Hematopoietic multipotent progenitor cell treated with erythropoietin and hydrocortisone succinate and interleukin-3 and kit ligand, for 6 days (in vitro differentiated cells): ENCODE data around the gene BBS4.
"Not testable (repeated sequence)": the region's sequence is repeated elsewhere in the genome, so short reads cannot be mapped to it uniquely, and the experiment has no call there.

Source experiments
- DNase-seq: peaks from one replicate; pipeline ENCODE4 v3.0.0-alpha.2; 2015

BBS4 gene, protein sequence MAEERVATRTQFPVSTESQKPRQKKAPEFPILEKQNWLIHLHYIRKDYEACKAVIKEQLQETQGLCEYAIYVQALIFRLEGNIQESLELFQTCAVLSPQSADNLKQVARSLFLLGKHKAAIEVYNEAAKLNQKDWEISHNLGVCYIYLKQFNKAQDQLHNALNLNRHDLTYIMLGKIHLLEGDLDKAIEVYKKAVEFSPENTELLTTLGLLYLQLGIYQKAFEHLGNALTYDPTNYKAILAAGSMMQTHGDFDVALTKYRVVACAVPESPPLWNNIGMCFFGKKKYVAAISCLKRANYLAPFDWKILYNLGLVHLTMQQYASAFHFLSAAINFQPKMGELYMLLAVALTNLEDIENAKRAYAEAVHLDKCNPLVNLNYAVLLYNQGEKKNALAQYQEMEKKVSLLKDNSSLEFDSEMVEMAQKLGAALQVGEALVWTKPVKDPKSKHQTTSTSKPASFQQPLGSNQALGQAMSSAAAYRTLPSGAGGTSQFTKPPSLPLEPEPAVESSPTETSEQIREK

DNA sequence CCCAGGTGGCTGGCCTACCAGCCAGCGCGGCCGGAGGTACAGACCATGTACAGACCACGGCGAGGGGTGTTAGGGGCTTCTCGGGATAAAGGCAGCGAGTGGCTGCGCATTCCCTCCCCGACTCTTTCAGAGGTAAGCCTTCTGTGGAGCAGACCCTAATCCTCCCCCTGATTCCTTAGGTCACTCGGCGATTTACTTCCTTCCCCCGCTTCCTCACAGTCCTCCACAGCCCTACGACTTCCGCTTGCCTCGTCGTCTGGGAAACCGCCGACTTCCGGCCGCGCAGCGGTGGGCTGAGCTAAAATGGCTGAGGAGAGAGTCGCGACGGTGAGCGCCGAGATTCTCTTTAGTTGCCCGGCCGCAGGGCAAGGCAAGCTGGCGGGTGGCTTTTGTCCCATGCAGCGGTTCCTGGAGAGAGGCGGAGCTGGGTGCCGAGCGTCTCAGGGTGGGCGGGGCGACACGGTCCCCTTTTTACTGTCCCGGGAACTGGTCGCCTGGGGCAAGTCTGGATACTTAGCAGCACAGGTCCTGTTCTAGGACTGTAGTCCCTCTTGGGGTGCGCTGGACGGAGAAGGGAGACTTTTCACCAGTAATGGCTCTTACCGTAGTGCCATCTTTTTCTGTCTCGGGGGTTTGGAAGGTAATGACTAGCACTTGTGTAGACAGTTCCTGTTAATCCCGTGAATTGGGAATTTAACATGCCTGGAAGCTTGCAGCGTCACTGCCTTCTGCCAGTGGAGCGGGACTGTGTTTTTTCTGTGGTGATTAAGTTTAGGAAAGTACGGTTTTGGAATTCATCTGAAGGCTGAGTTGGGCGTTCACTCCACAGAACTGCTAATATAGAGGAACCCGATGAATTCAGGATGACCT, at the start of gene BBS4, which contains the start of gene HIGD2B:
Gene BBS4 (plus strand): TSS at position 283 of the 870 bp plus-strand sequence. CDS start 21 bp downstream, at position 304.
Gene HIGD2B (minus strand): TSS at position 258 of the 870 bp plus-strand sequence. CDS start 9,808 bp downstream, outside the sequence.
- peak; percentile 96 for DNase-seq

DNA sequence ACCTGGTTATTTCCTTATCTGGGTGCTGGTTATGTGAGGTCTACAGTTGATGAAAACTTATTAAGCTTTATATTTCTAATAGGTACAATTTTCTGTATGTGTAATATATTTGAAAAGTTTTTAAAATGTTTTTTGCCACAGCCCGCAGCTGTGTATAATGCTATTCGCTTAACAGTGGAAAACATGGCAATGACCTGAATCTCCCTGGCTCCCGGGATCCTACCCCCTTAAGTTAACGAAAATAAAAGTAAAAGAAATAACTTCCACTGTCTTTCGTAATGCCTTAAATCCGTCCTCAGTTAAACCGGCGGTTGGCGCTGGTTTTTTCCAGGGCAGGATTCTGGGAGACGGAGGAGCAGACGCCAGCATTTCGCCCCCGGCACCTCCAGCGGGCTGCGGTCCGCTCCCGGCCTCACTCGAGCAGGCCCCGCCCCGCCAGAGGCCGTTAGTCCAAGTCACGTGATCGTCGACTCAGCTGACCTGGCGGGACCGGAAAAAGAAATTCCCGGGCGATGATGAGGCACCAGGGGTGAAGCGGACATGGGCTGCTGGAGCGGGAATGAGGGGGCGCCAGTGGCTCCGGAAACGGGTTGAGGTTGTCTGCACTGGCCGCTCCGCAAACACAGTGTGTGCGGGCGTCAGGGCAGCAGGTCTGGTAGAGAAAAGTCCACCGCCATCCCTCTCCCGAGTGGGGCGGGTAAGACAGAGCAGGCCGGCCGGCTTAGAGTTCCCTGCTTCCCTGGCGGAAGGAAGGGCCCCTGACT, 49.3 kb upstream of the BBS4 start:
- peak; percentile 83 for DNase-seq

DNA sequence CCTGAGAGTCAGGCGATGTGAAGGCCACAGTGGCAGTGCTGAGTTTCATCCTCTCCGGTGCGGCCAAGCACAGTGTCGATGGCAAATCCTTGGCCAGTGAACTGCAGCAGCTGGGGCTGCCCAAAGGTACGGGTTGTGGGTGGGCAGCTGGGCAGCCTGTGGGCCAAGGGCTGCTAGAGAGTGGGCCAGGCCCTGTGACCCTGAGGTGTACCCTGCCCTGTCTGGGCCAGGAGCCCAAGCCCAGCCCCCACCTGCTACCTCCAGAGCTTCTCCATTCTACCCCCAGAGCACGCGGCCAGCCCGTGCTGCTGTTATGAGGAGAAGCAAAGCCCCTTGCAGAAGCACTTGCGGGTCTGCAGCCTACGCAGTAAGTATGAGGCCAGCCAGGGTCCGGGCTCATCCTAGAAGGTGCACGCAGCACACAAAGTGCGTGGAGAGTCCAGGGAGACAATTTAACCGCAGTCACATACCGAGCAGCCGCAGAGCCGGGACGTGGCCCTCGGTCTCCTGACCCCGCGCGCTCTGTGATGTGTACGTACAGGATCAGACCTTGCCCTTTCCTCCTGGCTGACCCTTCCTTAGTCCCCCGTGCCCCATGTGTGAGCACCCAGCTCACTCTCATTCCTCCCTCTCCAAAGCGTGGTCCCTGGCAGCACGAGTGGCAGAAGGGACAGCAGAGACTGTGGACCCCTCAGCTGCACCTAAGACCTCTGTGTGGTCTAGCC, 46.1 kb upstream of the BBS4 start:
- not testable (repeated sequence) for DNase-seq

DNA sequence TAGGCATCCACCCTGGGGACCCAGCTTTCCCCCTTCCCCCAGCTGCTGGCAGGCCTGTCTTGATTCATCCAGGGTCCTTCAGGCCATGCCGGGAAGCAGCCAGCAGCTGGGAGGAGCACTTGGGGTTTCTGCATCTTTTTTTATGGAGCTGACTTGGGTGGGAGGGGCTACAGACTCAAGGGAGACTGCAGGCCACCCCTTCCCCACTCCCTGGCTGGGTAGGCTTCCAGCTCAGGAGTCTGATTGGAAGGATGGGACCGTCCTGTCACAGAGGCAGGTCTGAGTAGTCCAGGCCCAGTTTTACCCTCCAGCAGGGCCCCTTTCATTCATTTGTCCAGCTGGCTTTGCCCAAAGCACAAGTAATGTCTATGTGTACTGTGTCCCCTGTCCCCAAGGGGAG, 43.7 kb upstream of the BBS4 start:
- DNase-seq: not testable (repeated sequence)

DNA sequence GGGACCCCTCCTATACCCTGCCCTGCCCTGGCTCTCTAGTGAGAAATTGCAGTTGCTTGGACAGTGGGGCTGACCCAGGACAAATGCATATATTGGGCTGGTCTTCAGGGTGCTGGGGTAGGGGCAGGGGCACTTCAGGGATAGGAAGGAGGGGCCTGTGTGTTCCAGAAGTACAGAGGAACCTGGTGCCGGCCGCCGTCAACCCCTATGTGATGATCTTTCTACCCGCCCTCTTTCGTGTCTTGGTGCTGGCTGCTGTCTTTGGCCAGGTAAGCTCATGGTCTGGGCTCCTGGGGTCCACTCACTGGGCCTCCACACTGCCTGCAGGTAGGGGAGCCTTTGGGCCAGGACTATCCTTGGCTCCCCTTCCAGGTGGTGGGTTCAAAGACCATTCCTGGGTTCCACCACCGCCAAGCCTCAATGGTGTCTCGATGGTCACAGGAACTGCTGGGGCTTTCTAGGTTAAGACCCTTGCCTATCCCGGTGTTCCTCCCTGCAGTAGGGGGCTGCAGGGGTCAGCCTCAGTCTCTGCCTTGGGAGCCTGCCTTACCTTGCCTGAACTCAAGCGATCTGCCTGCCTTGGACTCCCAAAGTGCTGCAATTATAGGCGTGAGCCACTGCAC, 37.3 kb upstream of the BBS4 start:
- not testable (repeated sequence) for DNase-seq

DNA sequence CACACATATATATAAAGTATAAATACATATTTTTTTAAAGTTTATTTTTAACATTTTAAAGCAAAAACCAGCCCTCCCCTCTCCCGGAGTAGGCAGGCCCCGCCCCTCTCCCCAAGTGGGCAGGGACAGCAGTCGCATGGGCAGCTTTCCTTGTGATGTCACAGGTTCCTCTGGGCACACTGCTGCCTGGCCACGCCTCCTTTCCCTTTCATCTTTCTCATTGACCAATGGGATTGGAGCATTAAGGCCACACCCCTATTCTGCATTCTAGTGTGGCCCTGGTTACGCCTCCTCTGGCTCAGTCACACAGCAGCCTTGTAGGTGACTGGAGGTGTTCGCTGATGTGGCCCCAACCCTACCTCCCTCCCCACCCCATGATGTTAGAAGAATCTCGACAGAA, 31.6 kb upstream of the BBS4 start, which contains the start of gene GOLGA6B:
Gene GOLGA6B (plus strand): TSS at position 301 of the 400 bp plus-strand sequence. CDS start 41 bp downstream, at position 342.
- not testable (repeated sequence) for DNase-seq

DNA sequence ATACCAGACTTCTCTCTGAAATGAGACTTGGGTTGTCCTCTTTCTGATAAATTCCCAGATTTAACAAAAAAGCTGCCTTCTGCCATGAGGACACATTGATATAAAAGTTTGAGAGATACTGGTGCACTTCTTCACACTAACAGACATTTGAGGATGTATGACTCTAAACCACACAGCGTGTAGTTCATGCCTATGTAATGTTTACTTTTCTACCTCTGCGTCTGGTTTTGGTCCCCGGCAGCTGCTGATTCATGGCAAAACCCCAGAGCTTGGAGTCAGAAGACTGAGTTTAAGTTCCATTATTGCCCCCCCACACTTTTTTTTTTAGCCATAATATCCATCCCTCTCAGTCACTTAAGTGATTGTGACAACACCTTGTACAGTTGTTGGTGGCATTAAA, 30.0 kb upstream of the BBS4 start:
- DNase-seq: not testable (repeated sequence)

DNA sequence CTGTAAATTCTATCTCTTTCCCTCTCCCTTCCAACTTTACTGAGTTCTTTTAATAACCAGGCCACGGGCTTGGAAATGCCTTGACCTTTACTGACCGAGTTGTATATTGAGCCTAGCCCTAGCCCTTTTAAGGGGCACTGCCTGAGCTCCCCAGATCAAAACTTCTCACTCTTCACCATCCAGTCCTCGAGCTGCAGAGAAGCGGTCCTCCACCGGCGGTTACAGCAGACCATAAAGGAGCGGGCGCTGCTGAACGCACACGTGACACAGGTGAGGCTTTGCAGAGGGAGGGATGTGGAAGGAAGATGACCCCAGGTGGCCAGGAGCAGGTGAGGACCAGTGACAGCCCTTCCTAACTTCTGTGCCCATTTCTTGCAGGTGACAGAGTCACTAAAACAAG, 24.9 kb upstream of the BBS4 start:
- not testable (repeated sequence) for DNase-seq

DNA sequence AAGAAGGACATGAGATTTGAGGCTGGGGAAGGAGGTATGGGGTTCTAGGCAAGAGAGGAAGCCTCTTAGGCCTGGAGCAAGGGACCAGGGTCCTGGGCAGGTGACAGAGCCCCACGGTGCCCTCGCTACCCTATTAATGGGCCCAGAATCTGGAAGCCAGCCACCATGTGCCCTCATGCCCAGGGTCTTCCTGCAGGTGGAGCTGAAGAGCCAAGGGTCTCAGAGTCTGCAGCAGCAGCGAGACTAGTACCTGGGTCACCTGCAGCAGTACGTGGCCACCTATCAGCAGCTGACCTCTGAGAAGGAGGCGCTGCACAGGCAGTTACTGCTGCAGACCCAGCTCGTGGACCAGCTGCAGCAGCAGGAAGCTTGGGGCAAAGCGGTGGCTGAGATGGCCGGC, 22.1 kb upstream of the BBS4 start:
- DNase-seq: not testable (repeated sequence)

DNA sequence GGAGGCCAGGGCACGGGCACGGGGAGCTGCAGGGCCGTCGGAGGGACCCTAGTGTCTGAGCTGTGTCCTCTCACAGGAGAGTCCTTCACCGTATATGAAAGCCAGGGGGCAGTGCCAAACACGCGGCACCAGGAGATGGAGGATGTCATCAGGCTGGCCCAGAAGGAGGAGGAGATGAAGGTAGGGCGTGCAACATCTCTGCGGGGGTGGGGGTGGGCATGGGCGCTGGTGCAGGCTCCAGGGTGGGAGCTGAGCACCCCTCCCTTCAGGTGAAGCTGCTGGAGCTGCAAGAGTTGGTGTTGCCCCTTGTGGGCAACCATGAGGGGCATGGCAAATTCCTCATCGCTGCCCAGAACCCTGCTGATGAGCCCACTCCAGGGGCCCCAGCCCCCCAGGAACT, 20.3 kb upstream of the BBS4 start:
- not testable (repeated sequence) for DNase-seq

DNA sequence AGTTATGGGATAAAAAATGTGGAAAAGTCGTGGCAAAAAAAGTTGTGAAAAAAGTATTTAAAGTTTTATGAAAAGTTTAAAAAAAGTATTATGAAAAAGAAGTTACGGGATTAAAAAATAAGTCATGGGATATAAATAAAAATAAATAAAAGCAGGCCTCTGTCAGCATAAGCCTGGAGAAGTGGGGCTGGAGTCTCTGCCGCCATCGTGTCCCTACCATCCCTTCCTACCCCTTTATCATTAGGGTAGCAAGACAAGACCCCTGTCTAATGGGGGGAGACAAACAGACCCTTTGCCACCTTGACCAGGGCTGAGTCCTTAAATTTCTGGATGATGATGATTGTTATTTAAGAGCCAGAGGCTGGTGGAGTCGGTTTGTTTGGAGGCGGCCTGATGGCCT, 16.2 kb upstream of the BBS4 start:
- DNase-seq: not testable (repeated sequence)

DNA sequence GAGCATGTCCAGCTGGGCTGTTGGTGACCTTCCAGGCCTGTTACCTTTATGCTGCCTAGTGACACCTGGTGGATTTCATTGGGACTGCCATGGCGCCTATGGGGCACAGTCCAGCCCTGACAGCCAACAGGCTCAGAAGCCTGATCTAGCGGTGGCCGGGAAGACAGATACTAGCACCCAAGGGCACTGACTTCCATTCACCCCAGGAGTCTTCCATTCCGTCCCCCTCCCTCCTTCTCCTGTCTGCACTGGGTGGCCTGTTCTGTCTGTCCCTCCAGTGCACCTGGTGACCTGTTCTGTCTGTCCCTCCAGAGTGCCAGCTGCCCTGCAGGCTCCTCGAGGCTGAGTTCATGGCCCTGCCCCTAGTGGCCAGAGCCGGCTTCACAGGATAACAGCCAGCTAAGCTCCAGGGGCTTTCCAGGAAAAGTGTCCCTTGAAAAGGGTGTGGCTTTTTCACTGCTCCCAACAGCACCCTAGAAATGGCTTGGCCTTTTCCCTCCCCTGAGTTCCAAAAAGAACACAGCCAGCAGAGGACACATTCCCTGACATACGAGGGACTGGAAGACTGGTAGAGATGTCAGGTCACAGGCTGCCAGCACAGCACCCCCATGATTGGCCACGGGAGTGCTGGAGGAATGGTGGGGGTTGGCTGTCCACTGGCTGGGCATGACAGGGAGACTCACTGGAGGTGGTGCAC, 15.2 kb upstream of the BBS4 start:
- DNase-seq: peak; percentile 80

DNA sequence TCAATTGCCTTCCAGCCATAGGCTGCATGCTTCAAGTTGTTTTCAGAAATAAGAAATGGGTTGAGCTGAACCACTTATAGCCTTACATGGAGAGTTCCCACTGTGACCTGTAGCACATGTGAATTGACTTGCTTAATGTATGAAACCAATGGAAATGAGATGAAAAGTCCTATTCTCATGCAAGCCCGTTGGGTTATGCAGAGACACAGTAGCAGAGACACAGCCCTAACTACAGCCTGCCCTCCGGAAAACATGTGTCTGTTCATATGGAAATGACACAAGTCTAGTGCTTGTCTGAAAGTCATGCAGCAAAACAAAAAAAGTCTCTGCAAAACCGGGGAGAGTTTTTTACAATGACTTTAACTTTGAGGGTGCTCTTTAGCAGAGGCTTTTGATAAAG, 14.5 kb upstream of the BBS4 start:
- no peak for DNase-seq

DNA sequence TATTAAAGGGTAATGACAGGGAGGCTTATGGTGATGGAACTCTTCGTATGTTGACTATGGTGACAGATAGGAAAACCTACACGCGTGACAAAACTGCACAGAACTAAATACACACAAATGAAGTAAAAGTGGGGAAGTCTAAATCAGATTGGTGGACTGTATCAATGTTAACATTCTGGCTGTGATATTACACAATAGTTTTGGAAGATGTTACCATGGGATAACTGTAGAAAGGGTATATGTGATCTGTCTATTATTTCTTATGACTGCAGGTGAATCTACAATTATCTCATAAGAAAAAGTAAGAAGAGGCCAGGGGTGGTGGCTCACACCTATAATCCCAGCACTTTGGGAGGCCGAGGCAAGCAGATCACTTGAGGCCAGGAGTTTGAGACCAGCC, 9.2 kb upstream of the BBS4 start:
- no peak for DNase-seq

DNA sequence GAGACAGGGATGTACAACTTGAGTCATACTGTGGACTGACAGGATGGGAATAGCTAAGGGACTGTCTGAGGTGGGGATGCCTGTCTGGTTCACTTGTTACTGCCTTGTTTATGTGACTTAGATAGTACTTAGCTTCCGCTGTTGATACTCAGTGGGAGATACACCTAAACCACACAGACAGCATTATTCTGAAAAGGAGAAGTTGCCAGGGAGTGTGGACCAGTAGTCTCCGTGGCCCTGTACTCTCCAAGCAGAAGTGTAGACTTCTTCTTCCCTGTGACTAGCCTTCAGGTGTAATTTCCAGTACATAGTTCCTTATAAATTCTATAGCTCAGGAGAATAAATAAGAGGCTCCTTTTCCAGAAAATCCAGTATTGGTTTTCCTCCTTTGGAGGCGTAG, 5.1 kb upstream of the BBS4 start:
- DNase-seq: peak; percentile 20

DNA sequence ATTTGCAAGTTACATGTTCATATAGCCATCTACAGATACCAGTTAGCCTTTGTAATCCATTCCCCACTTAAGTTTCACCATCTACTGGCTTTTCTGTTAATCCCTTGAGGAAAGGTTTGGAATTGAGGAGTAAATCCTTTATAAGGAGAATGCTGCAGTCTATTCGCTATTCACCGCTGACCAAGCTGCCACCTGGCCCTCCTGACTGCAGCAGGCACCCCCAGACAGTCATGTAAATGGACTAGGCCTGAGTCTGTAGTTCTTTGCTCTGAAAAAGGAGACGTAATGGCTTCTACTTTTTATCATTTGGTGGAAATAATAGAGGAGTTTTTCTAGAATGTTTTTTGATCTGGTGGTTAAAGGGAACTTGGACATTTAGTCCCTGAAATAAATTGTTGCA, 3.2 kb upstream of the BBS4 start:
- DNase-seq: no peak

DNA sequence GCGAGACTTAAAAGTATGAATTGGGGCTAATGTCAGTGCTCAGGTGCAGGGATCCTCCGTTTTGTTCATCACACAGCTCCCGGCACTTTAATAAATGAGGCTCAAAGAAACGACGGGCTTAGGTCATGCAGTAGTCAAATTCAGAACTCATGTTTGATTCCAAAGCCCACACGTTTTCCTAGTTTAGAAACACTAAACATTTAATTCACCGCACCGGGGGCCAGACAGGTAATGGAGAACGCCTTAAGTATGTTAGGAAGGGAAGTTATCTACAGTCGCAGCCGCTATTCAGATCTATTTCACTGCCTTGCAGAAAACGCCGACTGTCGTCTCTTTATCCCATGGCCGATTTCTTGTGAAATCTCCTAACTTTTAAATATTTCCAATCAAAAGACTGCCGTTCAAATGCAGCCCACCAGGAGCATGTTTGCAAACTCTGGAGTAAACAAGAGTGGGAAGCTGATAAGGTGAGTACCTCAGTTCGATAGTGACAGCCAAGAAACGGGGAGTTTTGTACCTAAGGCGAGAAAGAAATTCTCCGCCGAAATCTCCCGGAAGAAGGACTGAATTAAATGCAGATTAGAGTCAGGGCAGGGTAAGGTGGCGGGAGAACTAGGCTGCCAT, 594 bp upstream of the BBS4 start:
- no peak for DNase-seq

DNA sequence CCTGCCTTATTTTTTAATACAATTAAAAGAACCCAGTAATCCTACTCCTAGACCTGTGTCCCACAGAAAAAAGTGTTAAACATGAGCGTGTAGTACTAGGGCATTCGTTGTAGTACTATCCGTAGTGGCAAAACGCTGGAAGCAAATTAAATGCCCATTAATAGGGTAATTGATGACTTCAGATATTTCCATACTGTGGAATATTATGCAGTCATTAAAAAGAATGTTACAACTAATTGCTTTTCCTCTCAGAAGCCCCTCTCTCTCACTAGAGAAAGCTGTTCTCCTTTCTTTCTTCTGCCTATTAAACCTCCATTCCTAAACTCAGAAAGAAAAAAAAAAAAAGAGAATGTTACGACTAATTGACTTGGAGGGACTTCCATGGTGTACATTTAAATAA, 2.7 kb downstream of the BBS4 start:
- DNase-seq: no peak

DNA sequence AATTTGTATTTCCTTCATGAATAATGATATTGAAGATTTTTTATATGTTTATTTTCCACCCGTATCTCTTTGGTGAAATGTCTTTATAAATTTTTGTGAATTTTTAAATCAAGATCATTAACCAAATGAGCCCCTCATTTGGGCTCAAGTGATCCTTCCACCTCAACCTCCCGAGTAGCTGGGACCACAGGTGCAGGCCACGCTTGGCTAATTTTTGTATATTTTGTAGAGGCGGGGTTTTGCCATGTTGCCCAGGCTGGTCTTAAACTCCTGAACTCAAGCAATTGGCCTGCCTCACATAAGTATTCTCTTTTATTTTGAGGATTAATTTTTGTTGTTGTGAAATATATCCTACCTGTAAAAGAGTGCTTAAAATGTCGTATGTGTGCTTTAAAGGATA, 4.9 kb downstream of the BBS4 start:
- DNase-seq: no peak

DNA sequence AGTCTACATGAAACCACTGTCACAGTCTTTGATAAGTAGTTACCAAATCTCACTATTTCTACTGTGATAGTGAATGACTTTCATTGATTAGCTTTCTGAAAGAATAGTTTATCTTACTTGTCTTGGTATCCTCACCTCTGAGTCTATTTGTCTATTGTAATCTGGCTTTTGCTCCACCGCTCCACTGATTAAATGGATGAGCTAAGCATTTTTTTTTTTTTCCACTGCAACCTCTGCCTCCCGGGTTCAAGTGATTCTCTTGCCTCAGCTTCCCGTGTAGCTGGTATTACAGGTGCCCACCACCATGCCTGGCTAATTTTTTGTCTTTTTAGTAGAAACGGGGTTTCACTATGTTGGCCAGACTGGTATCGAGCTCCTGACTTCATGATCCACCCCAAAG, 12.9 kb downstream of the BBS4 start:
- no peak for DNase-seq
